ENCODE data around the gene CDH13. TPM values are rescaled to one million over a fixed set of nuclear protein-coding genes. Genes with fewer than 3 reads are reported as not detected.

CDH13 gene
- total and polyA plus RNA-seq, 2 experiments from 2014 or later: 1.6 to 4.4 TPM

GRCh38 chr16:83455716-83456115 is 828.9 kb downstream of the CDH13 start:
- H3K4me1 ChIP-seq (ENCODE audit: insufficient read depth): no peaks in the 10 kb centered on the region
- no peaks in the 10 kb centered on the region for H3K36me3 Mint-ChIP-seq (ENCODE audit: low read depth)
- no peaks in the 10 kb centered on the region for H3K27me3 Mint-ChIP-seq (ENCODE audit: insufficient read depth, low read depth, poor library complexity)
- no peaks in the 10 kb centered on the region for H3K4me1 Mint-ChIP-seq
- no peaks in the 10 kb centered on the region for H3F3A ChIP-seq (replicated peaks; ENCODE audit: low read depth)
- no peak overlapping the region for H2AFZ ChIP-seq
- TF ChIP-seq JUNB (IDR thresholded peaks at IDR 0.05; ENCODE audit: unreplicated experiment) (no peak), EZH2 (IDR thresholded peaks at IDR 0.05; ENCODE audit: low read depth, unreplicated experiment) (no peak), CREB1 (CRISPR knock-in tag; IDR thresholded peaks at IDR 0.05; ENCODE audit: low read depth) (no peak), ZNF331 (CRISPR knock-in tag; IDR thresholded peaks at IDR 0.05; ENCODE audit: low read depth) (no peak), REST (IDR thresholded peaks at IDR 0.05; ENCODE audit: unreplicated experiment) (no peak), EZH2phosphoT487 (IDR thresholded peaks at IDR 0.05; ENCODE audit: unreplicated experiment) (no peak), ZNF114 (CRISPR knock-in tag; IDR thresholded peaks at IDR 0.05) (no peak), CTCF (conservative IDR thresholded peaks at IDR 0.05; ENCODE audit: low read depth in 2 of 2) (no peak), NANOG (IDR thresholded peaks at IDR 0.05; ENCODE audit: borderline replicate concordance) (no peak), ZNF462 (CRISPR knock-in tag; IDR thresholded peaks at IDR 0.05) (no peak), STAT1 (IDR thresholded peaks at IDR 0.05; ENCODE audit: unreplicated experiment) (no peak), ETS1 (IDR thresholded peaks at IDR 0.05) (no peak), POLR2AphosphoS5 (IDR thresholded peaks at IDR 0.05; ENCODE audit: low read depth) (no peak)
- no peak overlapping the region for H3K27ac ChIP-seq (ENCODE audit: low read depth)
- no peak overlapping the region for H3K4me3 Mint-ChIP-seq
- no peaks in the 10 kb centered on the region for H3K79me2 ChIP-seq (replicated peaks; ENCODE audit: insufficient read depth)
- no peaks in the 10 kb centered on the region for H3K36me3 ChIP-seq (ENCODE audit: insufficient read depth)
- no peak overlapping the region for H3K4me3 ChIP-seq
- DNase-seq (ENCODE audit: low spot score): no peak
- H3K27ac Mint-ChIP-seq: no peak overlapping the region
- H3K9me3 Mint-ChIP-seq: no peaks in the 10 kb centered on the region
- no peak overlapping the region for H3K4me2 ChIP-seq
- no peaks in the 10 kb centered on the region for H3K9me2 ChIP-seq (ENCODE audit: insufficient read depth)
- ATAC-seq: no peak
- no peaks in the 10 kb centered on the region for H3K27me3 ChIP-seq (ENCODE audit: insufficient read depth)
- H4K20me1 ChIP-seq (replicated peaks; ENCODE audit: insufficient read depth): no peaks in the 10 kb centered on the region

All from GM23338 (cell line).